ENCODE measurements around the gene NCK2.

- TF ChIP-seq, protein P1, sequence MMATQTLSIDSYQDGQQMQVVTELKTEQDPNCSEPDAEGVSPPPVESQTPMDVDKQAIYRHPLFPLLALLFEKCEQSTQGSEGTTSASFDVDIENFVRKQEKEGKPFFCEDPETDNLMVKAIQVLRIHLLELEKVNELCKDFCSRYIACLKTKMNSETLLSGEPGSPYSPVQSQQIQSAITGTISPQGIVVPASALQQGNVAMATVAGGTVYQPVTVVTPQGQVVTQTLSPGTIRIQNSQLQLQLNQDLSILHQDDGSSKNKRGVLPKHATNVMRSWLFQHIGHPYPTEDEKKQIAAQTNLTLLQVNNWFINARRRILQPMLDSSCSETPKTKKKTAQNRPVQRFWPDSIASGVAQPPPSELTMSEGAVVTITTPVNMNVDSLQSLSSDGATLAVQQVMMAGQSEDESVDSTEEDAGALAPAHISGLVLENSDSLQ (IDR thresholded peaks at IDR 0.05): no peak
- no peak for TF ChIP-seq FOXK2 (IDR thresholded peaks at IDR 0.05)
- no peak for TF ChIP-seq BHLHE40 (IDR thresholded peaks at IDR 0.05; ENCODE audit: borderline replicate concordance)
- no peak for TF ChIP-seq ARNT (IDR thresholded peaks at IDR 0.05)
- TF ChIP-seq ELF4 (IDR thresholded peaks at IDR 0.05): no peak
- TF ChIP-seq L3MBTL2 (conservative IDR thresholded peaks at IDR 0.05): no peak
Measured at GRCh38 chr2:105712981-105713596, 31.6 kb upstream of the NCK2 start.

All from HEK293T (cell line).